Stimulated activated CD8-positive, alpha-beta memory T cell treated with anti-CD3 and anti-CD28 coated beads, Interleukin-4, amount 100 ng/mL, for 4 hours (primary cell): ENCODE measurements around the gene TBC1D5.
"Not testable (repeated sequence)": the region's sequence is repeated elsewhere in the genome, so short reads cannot be mapped to it uniquely, and the experiment has no call there.

Experiments
- DNase-seq, 2 donors: peaks; one replicate each; pipeline ENCODE4 v3.0.0-alpha.2; 2020; ENCODE audit warnings: low read depth in 2 of 2, low spot score in 1 of 2

The TBC1D5 gene

DNA sequence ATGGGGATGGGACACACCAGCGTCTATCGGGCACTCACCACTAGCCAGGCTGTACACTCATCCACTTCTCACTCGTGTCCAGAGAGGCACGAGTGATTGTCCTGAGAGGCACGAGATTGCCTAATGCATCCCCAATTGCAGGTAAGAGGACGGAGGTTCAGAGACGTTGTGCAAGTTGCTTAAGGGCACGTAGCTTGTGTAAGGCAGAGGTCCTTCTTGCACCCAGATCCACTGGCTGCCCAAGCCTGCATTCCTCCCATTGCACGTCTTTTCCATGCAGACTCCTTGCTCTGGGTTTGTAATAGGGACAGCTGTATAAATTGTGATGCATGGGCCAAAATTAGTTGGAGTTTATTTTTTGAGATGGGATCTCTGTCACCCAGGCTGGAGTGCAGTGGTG is 593.4 kb downstream of the TBC1D5 start:
- DNase-seq: no peak

DNA sequence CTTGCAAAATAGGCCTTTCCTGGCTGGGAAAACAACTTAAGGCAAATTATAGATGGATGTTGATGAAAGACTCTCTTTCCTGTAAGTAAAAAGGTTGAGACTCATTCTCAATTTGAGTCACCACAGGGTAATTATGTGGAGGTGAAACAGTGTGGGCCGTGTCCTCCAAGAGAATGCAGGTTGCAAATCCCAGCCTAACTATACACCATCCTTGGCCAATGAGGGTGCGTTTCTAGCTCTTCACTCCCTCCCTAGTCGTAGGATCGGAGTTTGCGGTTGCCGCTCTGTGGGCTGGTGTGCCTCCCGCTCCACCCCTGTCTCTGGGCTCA is 597.8 kb downstream of the TBC1D5 start:
- DNase-seq: no peak

DNA sequence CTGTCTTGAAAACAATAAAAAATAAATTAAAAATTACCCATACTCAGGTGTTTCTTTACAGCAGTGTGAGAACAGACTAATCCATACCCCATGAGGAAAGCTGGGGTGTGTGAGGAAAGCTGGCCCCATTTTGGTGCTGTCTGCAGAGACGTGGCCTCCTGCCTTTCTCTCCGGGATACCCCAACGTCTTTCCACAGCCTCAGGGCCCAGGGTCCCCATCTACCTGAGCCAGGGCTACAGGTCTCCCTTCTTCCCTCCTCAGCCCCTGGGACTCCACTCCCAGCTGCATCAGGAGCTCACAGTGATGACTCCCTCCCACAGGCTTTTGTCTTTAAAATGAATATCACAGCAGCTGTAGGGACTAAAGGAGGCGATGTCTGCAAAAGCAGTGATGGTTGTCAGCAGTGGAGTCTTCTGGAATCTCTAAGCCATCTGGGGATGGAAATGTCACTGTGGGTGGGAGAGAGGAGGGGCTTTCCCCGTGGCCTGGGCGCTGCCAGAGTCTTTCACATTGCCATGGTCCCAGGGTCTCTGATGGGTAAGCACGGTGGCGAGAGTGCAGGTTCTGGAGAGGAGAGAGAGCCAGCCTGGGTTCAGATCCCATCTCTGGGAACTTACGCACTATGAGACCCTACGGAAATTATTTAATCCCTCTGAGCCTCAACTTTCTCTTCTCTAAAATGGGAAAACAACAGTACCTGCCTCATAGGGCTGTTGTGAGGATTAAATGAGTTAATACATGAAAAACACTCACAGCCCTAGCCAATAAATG is 598.4 kb downstream of the TBC1D5 start:
- DNase-seq: no peak

DNA sequence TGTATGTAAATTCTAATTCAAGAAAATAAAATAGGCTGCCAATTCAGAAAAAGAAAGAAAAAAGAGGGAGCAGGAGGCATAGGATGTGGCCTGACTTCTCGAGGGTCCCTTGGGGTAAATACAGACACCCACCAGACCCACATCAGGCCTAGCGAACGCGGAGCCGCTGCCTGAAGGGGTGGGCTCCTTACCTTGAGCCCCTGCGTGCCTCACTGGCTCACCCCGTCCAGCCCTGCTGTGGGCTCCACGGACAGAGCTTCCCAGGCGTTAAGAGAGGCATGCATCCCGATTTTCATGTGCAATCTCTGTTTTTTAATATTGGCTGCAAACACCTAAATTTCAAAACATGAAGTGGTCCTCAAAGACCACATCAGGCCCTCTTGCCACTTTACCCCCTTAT is 599.9 kb downstream of the TBC1D5 start:
- DNase-seq: no peak

DNA sequence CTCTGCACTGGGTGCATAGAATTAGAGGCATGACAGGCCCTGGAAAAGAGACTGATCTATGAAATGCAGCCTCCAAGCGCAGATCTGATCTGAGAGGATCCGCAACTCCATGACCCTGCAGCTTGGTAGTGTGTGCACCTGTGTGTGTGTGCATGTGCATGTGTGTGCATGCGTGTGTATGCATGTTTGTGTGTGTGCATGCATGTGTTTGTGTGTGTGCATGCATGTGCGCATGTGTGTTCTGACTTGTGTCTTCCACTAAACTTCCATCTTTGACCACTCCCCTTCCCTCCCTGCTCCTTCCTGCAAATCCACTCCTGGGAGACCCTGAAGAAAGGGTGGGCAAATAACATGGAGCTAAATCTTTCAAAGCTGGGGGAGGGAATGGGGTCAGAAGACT is 600.7 kb downstream of the TBC1D5 start:
- DNase-seq: no peak

DNA sequence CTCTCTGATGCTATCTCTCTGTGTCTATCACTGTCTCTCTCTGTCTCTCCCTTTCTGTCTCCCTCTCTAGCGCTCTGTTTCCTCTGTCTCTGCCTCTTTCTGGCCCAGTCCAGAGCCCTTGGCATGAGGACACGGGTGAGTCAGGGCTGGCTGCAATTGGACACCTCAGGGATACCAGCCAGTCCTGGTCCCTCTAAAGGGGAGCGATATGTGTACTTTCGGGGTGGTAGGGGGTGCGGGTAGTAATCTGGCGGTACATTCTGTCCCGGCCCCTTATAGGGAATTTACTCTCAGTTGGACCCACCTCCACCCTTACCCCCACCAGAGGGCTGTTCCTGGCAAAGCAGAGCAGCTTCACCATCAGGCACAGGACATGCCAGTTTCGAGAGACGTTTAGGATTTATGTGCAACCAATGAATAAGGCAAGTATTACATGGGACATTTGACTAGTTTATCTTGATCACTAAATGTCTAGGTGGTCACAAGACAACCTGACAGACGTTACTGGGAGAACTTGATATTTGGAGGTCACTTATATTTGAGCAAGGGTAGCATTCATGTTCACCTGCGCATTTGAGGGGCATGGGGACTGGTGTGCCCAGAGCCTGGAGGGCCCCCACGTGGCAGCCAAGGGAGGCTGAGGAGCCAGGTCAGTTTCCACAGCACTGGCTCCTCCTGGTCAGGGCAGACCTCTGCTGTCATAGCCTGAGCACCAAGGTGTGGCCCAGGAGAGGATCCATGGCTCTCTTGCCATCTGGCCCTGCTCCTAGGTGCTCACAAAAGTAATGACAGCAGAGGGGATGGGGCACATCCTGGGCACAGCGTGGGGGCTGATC is 601.5 kb downstream of the TBC1D5 start:
- no peak for DNase-seq

DNA sequence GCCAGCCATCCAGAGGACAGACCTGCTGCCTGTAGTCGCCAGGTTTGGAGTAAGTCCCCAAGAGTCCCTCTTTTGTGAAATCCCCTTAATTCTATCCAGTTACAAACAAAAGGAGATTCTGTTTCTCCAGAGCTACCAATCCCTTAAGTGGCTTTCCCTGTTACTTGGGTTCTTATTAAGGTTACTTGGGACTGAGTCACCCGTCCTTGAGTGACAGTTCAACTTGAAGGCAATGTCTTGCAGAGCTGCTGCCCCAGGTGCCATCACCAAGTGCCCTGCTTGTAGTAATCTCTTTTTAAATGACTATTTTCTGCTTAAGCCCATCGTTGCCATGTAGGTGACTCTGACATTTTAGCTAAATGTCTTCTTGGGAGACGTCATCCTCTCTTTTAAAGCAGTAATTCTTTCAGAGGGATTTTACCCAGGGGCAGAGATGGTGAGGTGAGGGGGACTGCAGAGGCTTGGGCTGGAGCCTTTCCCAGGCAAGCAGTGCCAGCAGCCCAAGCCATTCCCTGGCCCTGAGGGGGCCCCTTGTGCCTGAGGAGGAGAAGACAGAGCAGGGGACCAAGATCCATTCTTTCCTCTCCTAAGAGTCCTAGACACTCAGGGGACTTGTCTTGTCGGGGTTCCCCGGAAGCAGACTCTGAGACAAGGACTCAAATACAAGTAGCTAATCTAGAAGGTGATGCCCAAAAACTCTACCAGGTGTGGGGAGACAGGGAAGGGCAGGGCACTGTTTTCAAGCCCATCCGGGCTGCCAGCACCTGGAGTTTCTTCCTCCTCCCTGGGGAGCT is 604.0 kb downstream of the TBC1D5 start:
- no peak for DNase-seq

DNA sequence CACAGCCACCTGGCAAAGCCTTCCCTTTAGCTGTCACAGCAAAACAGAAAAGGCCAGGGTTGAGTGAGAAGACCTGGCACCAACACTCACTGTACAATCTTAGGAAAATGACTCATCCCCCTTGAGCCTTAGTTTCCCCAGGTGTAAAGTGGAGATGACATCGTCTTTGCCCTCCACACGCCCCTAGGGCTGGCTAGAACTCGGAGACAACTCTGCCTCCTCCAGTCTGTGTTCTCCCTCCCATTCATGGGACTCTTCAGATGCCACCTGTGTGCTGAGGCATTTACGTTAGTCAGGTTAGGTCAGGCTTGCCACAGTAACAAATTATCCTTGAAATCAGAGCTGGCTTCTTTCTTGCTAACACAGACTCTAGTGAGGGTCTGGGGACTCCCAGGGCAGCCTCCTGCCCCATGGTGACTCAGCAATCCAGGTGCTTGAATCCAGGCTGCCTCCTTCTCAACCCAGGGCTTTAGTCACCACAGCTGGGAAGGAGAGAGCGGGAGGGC is 605.1 kb downstream of the TBC1D5 start:
- DNase-seq: no peak

DNA sequence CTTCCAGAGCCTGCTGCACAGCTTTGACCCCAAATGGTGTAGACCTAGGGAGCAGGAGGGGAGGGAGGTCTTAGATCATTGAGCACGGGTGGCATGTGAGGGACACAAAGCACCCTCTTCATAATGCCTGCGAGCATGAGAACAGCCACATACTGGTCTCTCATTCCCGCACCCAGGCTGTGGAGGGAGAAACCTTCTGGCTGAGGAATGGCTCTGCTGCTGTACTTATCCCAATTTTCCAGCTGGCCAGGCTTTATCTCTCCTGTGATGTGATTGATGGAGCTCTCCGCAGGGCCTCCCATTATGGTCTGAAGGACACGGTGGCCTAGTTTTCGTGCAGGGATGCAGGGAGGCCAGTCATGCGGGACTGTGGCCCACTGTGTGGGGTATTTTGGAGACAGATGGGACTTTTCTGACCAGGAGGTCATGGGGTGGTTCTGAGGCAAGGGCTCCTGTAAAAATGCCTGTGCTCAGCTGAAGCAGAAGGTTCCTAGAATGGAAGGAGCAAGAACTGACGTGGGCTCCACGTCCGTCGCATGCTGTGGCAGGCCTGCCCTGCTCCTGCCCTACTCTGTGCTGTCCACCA is 606.2 kb downstream of the TBC1D5 start:
- DNase-seq: no peak

DNA sequence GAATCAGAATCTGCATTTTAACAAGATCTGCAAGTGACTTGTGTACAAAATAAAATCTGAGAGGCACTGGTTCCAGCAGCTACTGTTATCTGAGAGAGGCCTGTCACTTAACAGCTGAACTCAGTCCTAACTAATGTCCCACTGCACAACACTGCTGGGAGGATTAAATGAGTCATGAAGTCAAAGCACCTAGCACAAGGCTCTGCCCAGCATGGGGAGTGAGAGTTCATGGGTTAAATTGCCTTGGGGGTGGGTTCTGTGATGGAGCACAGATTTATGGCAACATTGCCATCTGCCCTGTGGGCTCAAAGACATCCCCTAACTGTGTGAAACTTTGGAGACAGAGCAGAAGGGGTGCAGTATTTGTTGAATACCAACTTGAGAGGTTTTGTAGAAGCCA is 606.7 kb downstream of the TBC1D5 start:
- no peak for DNase-seq

DNA sequence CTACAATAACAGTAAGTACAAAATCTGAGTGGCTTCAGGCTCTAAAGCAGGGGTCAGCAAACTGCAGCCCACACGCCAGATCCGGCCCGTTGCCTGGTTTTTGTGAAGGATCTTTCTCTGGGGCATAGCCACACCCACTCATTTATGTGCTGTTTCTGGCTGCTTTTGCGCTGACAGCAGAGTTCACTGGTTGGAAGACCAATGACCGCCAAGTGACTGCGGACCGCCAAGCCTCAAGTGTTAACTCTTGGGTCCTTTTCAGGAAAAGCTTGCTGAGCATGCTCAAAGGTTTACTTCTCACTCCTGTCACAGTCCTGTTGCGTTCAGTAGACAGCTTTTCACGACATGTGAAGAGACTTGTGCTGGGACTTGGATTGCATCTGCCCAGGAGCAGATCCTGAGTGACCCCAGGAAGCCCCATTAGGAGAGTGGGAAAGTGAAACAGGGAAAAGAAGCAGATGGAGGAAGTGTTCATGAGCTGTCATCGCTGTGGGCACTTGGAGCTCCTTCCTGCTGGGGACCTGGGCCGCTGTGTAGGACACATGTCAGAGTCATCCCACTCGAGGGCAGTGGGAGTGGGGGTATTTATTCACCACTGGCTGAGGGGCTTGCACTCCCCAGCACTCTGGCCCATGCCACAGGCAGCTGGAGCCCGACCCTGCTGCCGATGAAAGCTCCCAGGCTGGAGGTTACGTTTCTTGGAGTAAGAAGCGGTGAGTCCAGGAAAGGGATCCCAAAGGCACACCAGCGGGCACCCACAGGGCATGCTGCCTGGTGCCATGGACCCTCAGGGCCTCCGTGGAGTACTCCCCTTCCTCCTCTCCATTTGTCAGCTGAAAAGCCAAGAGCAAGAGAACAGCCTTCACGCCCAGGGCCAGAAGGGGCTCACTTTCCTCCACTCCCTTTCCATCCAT is 608.5 kb downstream of the TBC1D5 start:
- no peak for DNase-seq

DNA sequence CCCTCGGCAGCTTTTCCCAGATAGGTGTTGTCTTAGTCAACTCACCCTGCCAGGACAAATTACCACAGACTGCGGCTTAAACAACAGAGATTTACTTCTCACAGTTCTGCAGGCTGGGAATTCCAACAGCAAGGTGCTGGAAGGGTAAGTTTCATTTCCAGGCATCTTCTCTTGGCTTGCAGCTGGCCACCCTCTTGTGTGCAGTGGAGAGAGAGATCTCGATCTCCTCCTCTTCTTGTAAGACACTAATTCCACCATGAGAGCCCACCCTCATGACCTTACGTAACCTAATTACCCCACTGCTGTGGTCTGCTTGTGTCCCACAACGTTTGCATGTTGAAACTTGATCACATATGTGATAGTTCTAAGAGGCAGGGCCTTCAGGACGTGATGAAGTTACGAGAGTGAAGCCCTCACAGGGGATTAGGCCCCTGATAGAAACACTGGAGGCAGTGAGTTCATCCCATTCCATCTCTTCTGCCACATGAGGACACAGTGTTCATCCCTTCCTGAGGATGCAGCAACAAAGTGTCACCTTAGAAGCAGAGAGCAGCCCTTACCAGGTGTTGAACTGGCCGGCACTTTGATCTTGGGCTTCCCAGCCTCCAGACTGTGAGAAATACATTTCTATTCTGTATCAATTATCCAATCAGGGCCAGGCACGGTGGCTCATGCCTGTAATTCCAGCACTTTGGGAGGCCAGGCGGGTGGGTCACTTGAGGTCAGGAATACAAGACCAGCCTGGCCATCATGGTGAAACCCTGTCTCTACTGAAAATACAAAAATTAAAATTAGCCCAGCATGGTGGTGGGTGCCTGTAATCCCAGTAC is 609.9 kb downstream of the TBC1D5 start:
- DNase-seq: no peak

DNA sequence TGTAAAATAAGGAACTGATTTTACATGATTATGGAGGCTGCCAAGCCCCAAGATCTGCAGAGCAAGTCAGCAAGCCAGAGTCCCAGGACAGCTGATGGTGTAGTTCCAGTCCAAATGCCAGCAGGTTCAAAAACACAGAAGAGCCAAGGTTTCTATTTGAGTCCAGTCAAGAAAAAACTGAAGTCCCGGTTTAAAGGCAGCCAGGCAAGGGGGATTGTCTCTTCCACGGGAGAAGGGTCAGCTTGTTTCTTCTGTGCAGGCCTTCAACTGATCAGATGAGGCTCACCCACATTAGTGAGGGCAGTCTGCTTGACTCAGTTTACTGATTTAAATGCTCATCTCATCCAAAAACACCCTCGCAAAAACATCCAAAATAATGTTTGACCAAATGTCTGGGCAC is 611.5 kb downstream of the TBC1D5 start:
- no peak for DNase-seq

DNA sequence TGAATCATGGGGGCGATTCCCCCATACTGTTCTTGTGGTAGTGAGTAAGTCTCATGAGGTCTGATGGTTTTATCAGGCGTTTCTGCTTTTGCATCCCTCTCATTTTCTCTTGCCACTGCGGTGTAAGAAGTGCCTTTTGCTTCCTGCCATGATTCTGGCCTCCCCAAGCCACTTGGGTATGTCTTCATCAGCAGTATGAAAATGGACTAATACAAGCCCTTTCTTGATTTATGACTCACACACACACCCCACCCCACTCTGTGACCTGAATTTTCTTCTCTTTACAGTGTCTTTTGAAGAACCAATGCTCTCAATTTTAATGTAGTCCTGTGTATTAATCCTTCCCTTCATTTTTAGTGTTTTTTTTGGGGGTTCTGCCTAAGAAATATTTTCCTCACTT is 612.9 kb downstream of the TBC1D5 start:
- DNase-seq: no peak

DNA sequence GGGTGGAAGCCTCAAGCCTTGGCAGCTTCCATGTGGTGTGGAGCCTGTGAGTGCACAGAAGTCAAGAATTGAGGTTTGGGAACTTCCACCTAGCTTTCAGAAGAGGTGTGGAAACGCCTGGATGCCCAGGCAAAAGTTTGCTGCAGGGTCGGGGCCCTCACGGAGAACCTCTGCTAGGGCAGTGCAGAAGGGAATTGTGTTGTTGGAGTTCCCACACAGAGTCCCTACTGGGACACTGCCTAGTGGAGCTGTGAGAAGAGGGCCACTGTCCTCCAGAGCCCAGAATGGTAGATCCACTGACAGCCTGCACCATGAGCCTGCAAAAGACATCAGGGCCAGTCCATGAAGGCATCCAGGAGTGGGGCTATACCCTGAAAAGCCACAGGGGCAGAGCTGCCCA is 613.8 kb downstream of the TBC1D5 start:
- DNase-seq: not testable (repeated sequence)

DNA sequence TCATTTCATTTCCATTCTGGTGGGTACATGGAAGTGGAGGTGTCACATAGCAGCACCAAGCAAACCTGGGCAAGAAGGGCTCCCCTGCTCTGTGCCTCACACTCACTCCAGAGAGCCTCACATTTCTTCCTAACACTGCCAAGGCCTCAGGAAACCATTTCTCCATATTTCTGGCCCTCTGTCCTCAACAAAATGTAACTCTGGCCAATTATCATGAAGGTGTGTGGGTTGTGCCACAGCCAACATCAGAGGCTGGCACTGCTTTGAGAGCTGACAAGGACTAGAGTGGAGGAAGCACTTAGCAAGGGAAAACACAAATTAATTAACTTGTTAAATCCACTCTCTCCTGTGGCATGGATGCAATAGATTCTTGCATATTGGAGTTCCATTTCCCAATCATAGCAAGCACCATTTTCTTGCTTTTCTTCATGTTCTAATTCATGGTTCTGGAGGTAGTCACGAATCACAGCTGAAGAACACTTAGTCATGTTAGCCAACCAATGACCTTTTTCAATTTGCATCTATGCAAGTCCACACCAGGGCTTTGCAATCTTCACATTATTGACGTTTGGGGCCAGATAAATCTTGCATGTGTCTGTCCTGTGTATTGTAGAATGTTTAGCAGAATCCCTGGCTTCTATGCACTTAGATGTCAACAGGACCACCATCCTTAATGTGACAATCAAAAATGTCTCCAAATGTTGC is 616.5 kb downstream of the TBC1D5 start:
- DNase-seq: no peak

DNA sequence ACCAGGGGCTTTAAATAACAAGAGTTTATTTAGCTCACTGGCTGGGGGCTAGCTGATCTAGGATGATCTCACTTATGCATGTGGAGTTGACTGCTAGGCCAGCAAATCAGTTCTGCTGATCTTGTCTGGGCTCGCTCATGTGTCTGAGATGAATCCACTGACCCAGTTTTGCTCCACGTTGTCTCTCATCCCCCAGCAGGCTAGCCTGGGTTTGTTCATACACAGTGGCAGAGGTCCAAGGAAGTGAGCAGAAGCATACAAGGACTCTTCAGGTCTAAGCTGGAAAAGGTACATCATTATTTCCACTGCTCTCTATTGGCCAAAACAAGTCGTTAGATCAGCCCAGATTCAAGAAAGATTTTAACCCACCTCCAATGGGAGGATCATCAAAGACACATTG is 619.7 kb downstream of the TBC1D5 start:
- DNase-seq: no peak

DNA sequence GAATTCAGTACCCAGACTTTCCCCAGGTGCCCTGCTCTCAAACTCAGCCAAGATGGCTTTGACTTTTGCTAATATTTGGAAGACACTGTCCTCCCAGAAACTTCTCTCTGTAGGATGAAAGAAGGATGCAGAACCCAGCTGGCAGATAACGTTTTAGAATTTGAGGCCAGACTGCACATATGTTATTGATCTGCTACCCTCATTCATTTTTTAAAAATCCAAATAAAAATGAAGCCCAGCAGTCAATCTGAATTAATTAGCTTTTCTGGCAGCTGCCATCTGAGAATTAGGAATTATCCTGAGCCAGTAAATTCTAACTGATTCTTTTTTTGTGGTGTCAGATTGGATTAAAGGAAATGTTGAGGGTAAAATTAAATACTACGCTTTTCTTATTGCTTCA is 621.1 kb downstream of the TBC1D5 start:
- DNase-seq: no peak

DNA sequence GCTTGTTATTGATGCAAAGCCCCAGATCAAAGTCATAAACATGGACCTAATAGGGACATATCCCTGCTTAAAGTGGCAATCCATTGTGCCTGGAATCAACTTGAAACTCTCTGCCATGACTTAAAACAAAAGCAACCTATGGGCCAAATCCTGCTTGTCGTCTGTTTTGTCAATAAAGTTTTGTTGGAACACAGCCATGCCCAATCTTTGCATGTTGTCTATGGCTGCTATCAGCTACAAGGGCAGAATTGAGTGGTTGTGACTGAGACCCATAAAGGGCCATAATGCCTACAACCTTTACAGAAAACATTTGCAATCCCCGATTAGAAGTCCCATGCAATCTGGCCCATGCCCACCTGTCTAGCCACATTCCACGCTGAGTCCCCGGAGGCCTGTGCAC is 622.3 kb downstream of the TBC1D5 start:
- no peak for DNase-seq
